K562 (cell line): ENCODE results near the gene PPP3CA. TPM values are rescaled to one million over a fixed set of nuclear protein-coding genes. Genes with fewer than 3 reads are reported as not detected.

Source experiments
- ATAC-seq: fragments of 200-7000 bp; cut with Tn5 transposase; 3 replicates; pipeline ENCODE4 v1.9.1; 2020; ENCODE audit warnings: moderate library complexity
- BruUV-seq: library from RNA; stranded (reverse); fragments of 400-500 nt; replicated peaks from 2 replicates; lab custom pipeline; 2021; lab: Mats Ljungman, UMichigan
- CTCF ChIA-PET: fragments of 300-600 bp; formaldehyde crosslinking; extraction: SDS; loops from one replicate; lab custom pipeline; 2021; ENCODE audit warnings: low intra/inter-chr PET ratio; lab: Yijun Ruan, JAX
- POLR2A ChIA-PET: fragments of 300-600, 350-650 bp; sonication (Branson Sonifier 250); formaldehyde crosslinking; extraction: SDS; loops from one replicate; lab custom pipeline; 2021; ENCODE audit warnings: antibody characterized with exemption, inconsistent platforms; lab: Yijun Ruan, JAX
- DNase-seq, 4 experiments: peaks; one replicate each; pipeline versions ENCODE4 v3.0.0 to v3.0.0-alpha.2; 2011 to 2018; ENCODE audit warnings: low spot score in 3 of 4, mixed read lengths in 3 of 4; ENCODE audit errors: extremely low read depth in 1 of 4
- FAIRE-seq: peaks from 2 replicates; lab custom pipeline; 2011; peaks lifted over from hg19 to GRCh38; lab: Jason Lieb, UNC
- H2AFZ ChIP-seq: 2 replicates; pipeline ENCODE4 v1.6.0; 2011; ENCODE audit warnings: low read depth, low read length, control low read depth, inconsistent platforms
- H3K27ac ChIP-seq: fragments of 200-600 bp; 3 replicates; pipeline ENCODE4 v1.8.0; 2011; ENCODE audit warnings: low read depth, mild to moderate bottlenecking, control low read depth, inconsistent platforms, low read length, moderate library complexity, mixed read lengths; ENCODE audit errors: extremely low read depth
- H3K27me3 ChIP-seq, 2 experiments: fragments of 300-600 bp in 1 of 2; 2 replicates in 1 of 2; 3 replicates in 1 of 2; pipeline versions ENCODE4 v1.6.0 to v1.8.0; 2011; ENCODE audit warnings: inconsistent platforms in 2 of 2, low read length in 2 of 2, mild to moderate bottlenecking in 1 of 2, mixed read lengths in 1 of 2, moderate library complexity in 1 of 2; ENCODE audit not compliant: control insufficient read depth in 2 of 2, insufficient read depth in 2 of 2
- H3K36me3 ChIP-seq: fragments of 300-600 bp; 3 replicates; pipeline ENCODE4 v1.8.0; 2011; ENCODE audit warnings: mild to moderate bottlenecking, low read length, inconsistent platforms; ENCODE audit not compliant: control insufficient read depth, insufficient read depth
- H3K4me1 ChIP-seq, 2 experiments: fragments of 200-600 bp in 1 of 2; replicated peaks in 1 of 2; 2 replicates in 1 of 2; 3 replicates in 1 of 2; pipeline versions ENCODE4 v1.5.1 to v1.8.0; 2011; ENCODE audit warnings: inconsistent platforms in 2 of 2, low read length in 2 of 2, mild to moderate bottlenecking in 1 of 2, mixed read lengths in 1 of 2, moderate library complexity in 1 of 2; ENCODE audit not compliant: control insufficient read depth in 2 of 2, insufficient read depth in 2 of 2
- H3K4me2 ChIP-seq: 2 replicates; pipeline ENCODE4 v1.6.1; 2011; ENCODE audit warnings: low read length, control low read depth, inconsistent platforms, mixed read lengths; ENCODE audit not compliant: insufficient read depth
- H3K4me3 ChIP-seq: fragments of 200-600 bp; sonication (generic), shearing (Covaris generic); 2 replicates; pipeline ENCODE4 v1.5.1; 2016; ENCODE audit warnings: control low read depth, inconsistent platforms
- H3K79me2 ChIP-seq: fragments of 200-600 bp; 3 replicates; pipeline ENCODE4 v1.8.0; 2011; ENCODE audit warnings: low read length, inconsistent platforms; ENCODE audit not compliant: control insufficient read depth, insufficient read depth
- H3K9ac ChIP-seq, 2 experiments: 2 replicates each; pipeline versions ENCODE4 v1.6.0 to v1.6.1; 2011; ENCODE audit warnings: low read depth in 2 of 2, low read length in 2 of 2, control low read depth in 1 of 2, inconsistent platforms in 1 of 2, mild to moderate bottlenecking in 1 of 2, mixed read lengths in 1 of 2; ENCODE audit not compliant: insufficient read depth in 1 of 2
- H3K9me1 ChIP-seq: one replicate; pipeline ENCODE4 v1.6.0; 2011; ENCODE audit warnings: inconsistent platforms, mild to moderate bottlenecking, low read length, moderate library complexity; ENCODE audit not compliant: control insufficient read depth, insufficient read depth
- H3K9me3 ChIP-seq: replicated peaks from 2 replicates; pipeline ENCODE4 v1.5.1; 2011; ENCODE audit warnings: low read depth, low read length, inconsistent platforms; ENCODE audit not compliant: control insufficient read depth, insufficient read depth
- H4K20me1 ChIP-seq: replicated peaks from 2 replicates; pipeline ENCODE4 v1.6.1; 2011; ENCODE audit warnings: low read length, inconsistent platforms, mixed read lengths; ENCODE audit not compliant: control insufficient read depth, insufficient read depth
- HNRNPK ChIP-seq: fragments of 200-400 bp; formaldehyde crosslinking; IDR thresholded peaks from one replicate; pipeline ENCODE4 v1.6.1; 2018; ENCODE audit warnings: mild to moderate bottlenecking, low read depth, low read length; ENCODE audit not compliant: poor library complexity, severe bottlenecking
- ILF3 ChIP-seq: fragments of 450-650 bp; IDR thresholded peaks from 2 replicates; pipeline ENCODE4 v1.6.1; 2018; ENCODE audit warnings: antibody characterized with exemption, mild to moderate bottlenecking, moderate library complexity, borderline replicate concordance
- MLX ChIP-seq, 2 experiments: fragments of 450-650 bp in 1 of 2; sonication (generic) in 1 of 2; formaldehyde crosslinking; conservative IDR thresholded peaks; 2 replicates each; pipeline versions ENCODE4 v1.4.0 to v1.8.1; 2020 to 2022; ENCODE audit warnings: mild to moderate bottlenecking in 1 of 2, missing genetic modification reagents in 1 of 2
- NR3C1 ChIP-seq: sonication (generic); formaldehyde crosslinking; IDR thresholded peaks from 2 replicates; pipeline ENCODE4 v1.8.1; 2022; ENCODE audit warnings: missing genetic modification reagents
- PHB ChIP-seq: fragments of 250-450 bp; sonication (Bioruptor Pico); IDR thresholded peaks from 2 replicates; pipeline ENCODE4 v1.5.0; 2021
- SMC3 ChIP-seq: conservative IDR thresholded peaks from 2 replicates; pipeline ENCODE4 v1.6.1; 2011; ENCODE audit warnings: low read depth, low read length, improper control_type of control experiment; ENCODE audit not compliant: insufficient read depth
- SPI1 ChIP-seq: IDR thresholded peaks from 2 replicates; pipeline ENCODE4 v1.6.1; 2011; ENCODE audit warnings: low read depth, low read length, control low read depth, borderline replicate concordance
- ZBTB1 ChIP-seq: sonication (generic); formaldehyde crosslinking; IDR thresholded peaks from 2 replicates; pipeline ENCODE4 v1.8.1; 2023; ENCODE audit warnings: missing genetic modification reagents, low read depth, mild to moderate bottlenecking, borderline replicate concordance
- ZNF232 ChIP-seq: sonication (generic); formaldehyde crosslinking; IDR thresholded peaks from 2 replicates; pipeline ENCODE4 v1.8.0; 2022; ENCODE audit warnings: mild to moderate bottlenecking, missing genetic modification reagents
- ZNF583 ChIP-seq: fragments of 250-450 bp; sonication (Bioruptor Pico); IDR thresholded peaks from 2 replicates; pipeline ENCODE4 v1.4.0; 2020
- WGBS: fragments of 100-300 bp; shearing (Covaris generic); methylation state at CpG from one replicate; pipeline ENCODE4 v1.1.6; 2016; ENCODE audit warnings: low coverage, mixed read lengths; ENCODE audit not compliant: insufficient coverage; ENCODE audit errors: missing lambda C conversion rate; 5-methylcytosine and 5-hydroxymethylcytosine counted together
- in situ Hi-C: fragments of 300-500 bp; cut with MboI; formaldehyde crosslinking; loops from 4 replicates; pipeline ENCODE4 v1.15.0; 2018; ENCODE audit warnings: inconsistent platforms, mixed read lengths
- intact Hi-C: fragments of 100-400 bp; cut with micrococcal nuclease; formaldehyde crosslinking; loops from 2 replicates; pipeline ENCODE4 v1.14.2; 2022
- polyA plus RNA-seq, 8 experiments: library from polyadenylated mRNA; depleted of rRNA in 4 of 8; stranded (reverse) in 5 of 8; unstranded in 3 of 8; fragments of >200 nt; fragmentation: Nextera tagmentation in 2 of 8; fragmentation: Illumina TruSeq in 1 of 8; extraction: Ambion mirVana in 2 of 8; extraction: Trizol in 1 of 8; gene quantifications; 2 replicates each; pipeline versions ENCODE4 v1.2.1 to v1.2.3, GENCODE V29; 2011 to 2014; ENCODE audit warnings: inconsistent platforms in 1 of 8, missing spikeins in 1 of 8
- total RNA-seq, 7 experiments: library from RNA; depleted of rRNA in 6 of 7; stranded (reverse); fragments of >200 nt in 6 of 7; fragmentation: Illumina TruSeq in 2 of 7; extraction: Trizol in 2 of 7; gene quantifications; 2 replicates each; pipeline versions ENCODE4 v1.2.1 to v1.2.3, GENCODE V29; 2011 to 2021; ENCODE audit warnings: low replicate concordance in 1 of 7
- TF ChIP-seq, protein P1 (sequence below): fragments of 150-350 bp; conservative IDR thresholded peaks from 2 replicates; pipeline ENCODE4 v1.6.1; 2014; ENCODE audit warnings: low read length
- TF ChIP-seq, protein P2 (sequence below): fragments of 250-450 bp; sonication (Bioruptor Pico); IDR thresholded peaks from 2 replicates; pipeline ENCODE4 v1.4.0; 2020; ENCODE audit warnings: mild to moderate bottlenecking, moderate library complexity
- TF ChIP-seq, protein P3 (sequence below): sonication (generic); formaldehyde crosslinking; IDR thresholded peaks from 2 replicates; pipeline ENCODE4 v1.9.0; 2022; ENCODE audit warnings: mild to moderate bottlenecking, missing genetic modification reagents

The PPP3CA gene
- total and polyA plus RNA-seq, 9 of the 15 experiments (the other 6 are each of a cell fraction or from before 2014, with no cell fraction given): 0.94 to 3.2 (median 1.6) TPM

DNA sequence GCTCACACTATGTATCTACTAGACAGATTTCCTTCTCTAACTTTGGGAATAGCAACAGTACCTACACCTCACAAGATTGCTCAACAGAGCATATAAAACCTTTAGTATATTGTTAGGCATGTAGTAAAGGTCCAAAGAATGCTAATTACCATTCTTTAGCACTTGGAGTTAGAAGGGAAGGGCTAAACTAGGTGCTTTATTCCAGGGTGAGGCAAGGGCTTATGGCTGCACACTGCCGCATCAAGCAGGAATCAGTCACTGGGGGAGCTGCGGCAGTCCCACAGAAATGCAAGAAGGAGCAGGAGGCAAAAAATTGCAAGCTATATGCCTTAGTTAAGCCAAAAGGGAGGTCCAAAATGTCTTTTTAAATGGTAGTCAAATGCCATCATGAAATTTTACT, 162.7 kb downstream of the PPP3CA start (continued):
- TF ChIP-seq MLX (CRISPR knock-in tag; conservative IDR thresholded peaks at IDR 0.05) (no peak), ZNF232 (CRISPR knock-in tag) (no peak), ZBTB1 (CRISPR knock-in tag) (no peak)

GRCh38 chr4:101183666-101184373, 163.5 kb downstream of the PPP3CA start:
- no peaks in the 10 kb centered on the region for H4K20me1 ChIP-seq
- ATAC-seq (no peak), FAIRE-seq (no peak), DNase-seq (no peak)
- no peak overlapping the region for H3K4me3 ChIP-seq
- no peaks in the 10 kb centered on the region for H3K9me3 ChIP-seq
- H3K4me2 ChIP-seq: no peak overlapping the region
- CTCF ChIA-PET: no interaction called here
- H2AFZ ChIP-seq: no peak overlapping the region
- POLR2A ChIA-PET: interaction anchor here (0.5 kb wide), 1 partner anchor 9 kb away, joined by 3 read pairs; no protein-coding TSS in a partner anchor
- no TSS peak for BruUV-seq
- no peaks in the 10 kb centered on the region for H3K36me3 ChIP-seq
- in situ Hi-C loops: no loop called here
- no peaks in the 10 kb centered on the region for H3K27me3 ChIP-seq
- H3K9me1 ChIP-seq: no peaks in the 10 kb centered on the region
- intact Hi-C loops: no loop called here
- 0% methylated on average over 3 of the region's 3 CpGs for WGBS
- no peak overlapping the region for H3K9ac ChIP-seq
- no peaks in the 10 kb centered on the region for H3K4me1 ChIP-seq
- H3K27ac ChIP-seq: no peak overlapping the region
- H3K79me2 ChIP-seq: no peaks in the 10 kb centered on the region
- TF ChIP-seq, protein P1, sequence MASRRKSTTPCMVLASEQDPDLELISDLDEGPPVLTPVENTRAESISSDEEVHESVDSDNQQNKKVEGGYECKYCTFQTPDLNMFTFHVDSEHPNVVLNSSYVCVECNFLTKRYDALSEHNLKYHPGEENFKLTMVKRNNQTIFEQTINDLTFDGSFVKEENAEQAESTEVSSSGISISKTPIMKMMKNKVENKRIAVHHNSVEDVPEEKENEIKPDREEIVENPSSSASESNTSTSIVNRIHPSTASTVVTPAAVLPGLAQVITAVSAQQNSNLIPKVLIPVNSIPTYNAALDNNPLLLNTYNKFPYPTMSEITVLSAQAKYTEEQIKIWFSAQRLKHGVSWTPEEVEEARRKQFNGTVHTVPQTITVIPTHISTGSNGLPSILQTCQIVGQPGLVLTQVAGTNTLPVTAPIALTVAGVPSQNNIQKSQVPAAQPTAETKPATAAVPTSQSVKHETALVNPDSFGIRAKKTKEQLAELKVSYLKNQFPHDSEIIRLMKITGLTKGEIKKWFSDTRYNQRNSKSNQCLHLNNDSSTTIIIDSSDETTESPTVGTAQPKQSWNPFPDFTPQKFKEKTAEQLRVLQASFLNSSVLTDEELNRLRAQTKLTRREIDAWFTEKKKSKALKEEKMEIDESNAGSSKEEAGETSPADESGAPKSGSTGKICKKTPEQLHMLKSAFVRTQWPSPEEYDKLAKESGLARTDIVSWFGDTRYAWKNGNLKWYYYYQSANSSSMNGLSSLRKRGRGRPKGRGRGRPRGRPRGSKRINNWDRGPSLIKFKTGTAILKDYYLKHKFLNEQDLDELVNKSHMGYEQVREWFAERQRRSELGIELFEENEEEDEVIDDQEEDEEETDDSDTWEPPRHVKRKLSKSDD: no peak
- TF ChIP-seq HNRNPK (no peak), NR3C1 (CRISPR knock-in tag) (no peak), SMC3 (no peak), ZNF583 (CRISPR knock-in tag) (no peak), ILF3 (no peak), PHB (CRISPR knock-in tag) (no peak), SPI1 (no peak)
- TF ChIP-seq, protein P2, sequence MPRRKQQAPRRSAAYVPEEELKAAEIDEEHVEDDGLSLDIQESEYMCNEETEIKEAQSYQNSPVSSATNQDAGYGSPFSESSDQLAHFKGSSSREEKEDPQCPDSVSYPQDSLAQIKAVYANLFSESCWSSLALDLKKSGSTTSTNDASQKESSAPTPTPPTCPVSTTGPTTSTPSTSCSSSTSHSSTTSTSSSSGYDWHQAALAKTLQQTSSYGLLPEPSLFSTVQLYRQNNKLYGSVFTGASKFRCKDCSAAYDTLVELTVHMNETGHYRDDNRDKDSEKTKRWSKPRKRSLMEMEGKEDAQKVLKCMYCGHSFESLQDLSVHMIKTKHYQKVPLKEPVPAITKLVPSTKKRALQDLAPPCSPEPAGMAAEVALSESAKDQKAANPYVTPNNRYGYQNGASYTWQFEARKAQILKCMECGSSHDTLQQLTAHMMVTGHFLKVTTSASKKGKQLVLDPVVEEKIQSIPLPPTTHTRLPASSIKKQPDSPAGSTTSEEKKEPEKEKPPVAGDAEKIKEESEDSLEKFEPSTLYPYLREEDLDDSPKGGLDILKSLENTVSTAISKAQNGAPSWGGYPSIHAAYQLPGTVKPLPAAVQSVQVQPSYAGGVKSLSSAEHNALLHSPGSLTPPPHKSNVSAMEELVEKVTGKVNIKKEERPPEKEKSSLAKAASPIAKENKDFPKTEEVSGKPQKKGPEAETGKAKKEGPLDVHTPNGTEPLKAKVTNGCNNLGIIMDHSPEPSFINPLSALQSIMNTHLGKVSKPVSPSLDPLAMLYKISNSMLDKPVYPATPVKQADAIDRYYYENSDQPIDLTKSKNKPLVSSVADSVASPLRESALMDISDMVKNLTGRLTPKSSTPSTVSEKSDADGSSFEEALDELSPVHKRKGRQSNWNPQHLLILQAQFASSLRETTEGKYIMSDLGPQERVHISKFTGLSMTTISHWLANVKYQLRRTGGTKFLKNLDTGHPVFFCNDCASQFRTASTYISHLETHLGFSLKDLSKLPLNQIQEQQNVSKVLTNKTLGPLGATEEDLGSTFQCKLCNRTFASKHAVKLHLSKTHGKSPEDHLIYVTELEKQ: no peak
- TF ChIP-seq, protein P3, sequence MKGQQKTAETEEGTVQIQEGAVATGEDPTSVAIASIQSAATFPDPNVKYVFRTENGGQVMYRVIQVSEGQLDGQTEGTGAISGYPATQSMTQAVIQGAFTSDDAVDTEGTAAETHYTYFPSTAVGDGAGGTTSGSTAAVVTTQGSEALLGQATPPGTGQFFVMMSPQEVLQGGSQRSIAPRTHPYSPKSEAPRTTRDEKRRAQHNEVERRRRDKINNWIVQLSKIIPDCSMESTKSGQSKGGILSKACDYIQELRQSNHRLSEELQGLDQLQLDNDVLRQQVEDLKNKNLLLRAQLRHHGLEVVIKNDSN (CRISPR knock-in tag): no peak
